ENCODE measurements around the gene ABCB8.

Gene ABCB8

GRCh38 chr7:151091003-151091402 lies 62.8 kb downstream of the ABCB8 start:
- no peak for DNase-seq (ENCODE audit: extremely low read depth, insufficient read length)
- no peak for TF ChIP-seq CTCF (IDR thresholded peaks at IDR 0.05; ENCODE audit: insufficient read depth, low read length, poor library complexity, severe bottlenecking)
- Histone ChIP-seq H3K4me3 (replicated peaks; ENCODE audit: low read depth, low read length) (no peak overlapping the region), H3K36me3 (ENCODE audit: control insufficient read depth, insufficient read depth, low read length) (peaks cover 2% of the 10 kb centered on the region), H3K27me3 (replicated peaks; ENCODE audit: control insufficient read depth, insufficient read depth, low read length) (no peaks in the 10 kb centered on the region)

GRCh38 chr7:151091431-151091830 lies 63.2 kb downstream of the ABCB8 start:
- DNase-seq (ENCODE audit: extremely low read depth, insufficient read length) = no peak
- Histone ChIP-seq H3K27me3 (replicated peaks; ENCODE audit: control insufficient read depth, insufficient read depth, low read length) (no peaks in the 10 kb centered on the region), H3K36me3 (ENCODE audit: control insufficient read depth, insufficient read depth, low read length) (peaks cover 2% of the 10 kb centered on the region), H3K4me3 (replicated peaks; ENCODE audit: low read depth, low read length) (no peak overlapping the region)
- TF ChIP-seq CTCF (IDR thresholded peaks at IDR 0.05; ENCODE audit: insufficient read depth, low read length, poor library complexity, severe bottlenecking) = peak; percentile 86

GRCh38 chr7:151091988-151092387 lies 63.7 kb downstream of the ABCB8 start:
- H3K4me3 ChIP-seq (replicated peaks; ENCODE audit: low read depth, low read length) = no peak overlapping the region
- no peaks in the 10 kb centered on the region for H3K27me3 ChIP-seq (replicated peaks; ENCODE audit: control insufficient read depth, insufficient read depth, low read length)
- no peak for TF ChIP-seq CTCF (IDR thresholded peaks at IDR 0.05; ENCODE audit: insufficient read depth, low read length, poor library complexity, severe bottlenecking)
- H3K36me3 ChIP-seq (ENCODE audit: control insufficient read depth, insufficient read depth, low read length) = peaks cover 2% of the 10 kb centered on the region
- no peak for DNase-seq (ENCODE audit: extremely low read depth, insufficient read length)

- no peak for TF ChIP-seq CTCF (IDR thresholded peaks at IDR 0.05; ENCODE audit: insufficient read depth, low read length, poor library complexity, severe bottlenecking)
- Histone ChIP-seq H3K36me3 (ENCODE audit: control insufficient read depth, insufficient read depth, low read length) (peaks cover 2% of the 10 kb centered on the region), H3K27me3 (replicated peaks; ENCODE audit: control insufficient read depth, insufficient read depth, low read length) (no peaks in the 10 kb centered on the region), H3K4me3 (replicated peaks; ENCODE audit: low read depth, low read length) (no peak overlapping the region)
- no peak for DNase-seq (ENCODE audit: extremely low read depth, insufficient read length)
These were observed 65.5 kb downstream of the ABCB8 start for GRCh38 chr7:151093748-151094147.

- Histone ChIP-seq H3K4me3 (replicated peaks; ENCODE audit: low read depth, low read length) (no peak overlapping the region), H3K36me3 (ENCODE audit: control insufficient read depth, insufficient read depth, low read length) (peaks cover 2% of the 10 kb centered on the region), H3K27me3 (replicated peaks; ENCODE audit: control insufficient read depth, insufficient read depth, low read length) (no peaks in the 10 kb centered on the region)
- no peak for DNase-seq (ENCODE audit: extremely low read depth, insufficient read length)
- TF ChIP-seq CTCF (IDR thresholded peaks at IDR 0.05; ENCODE audit: insufficient read depth, low read length, poor library complexity, severe bottlenecking) = no peak
These were observed 66.4 kb downstream of the ABCB8 start for GRCh38 chr7:151094675-151095074.

GRCh38 chr7:151095123-151095797 lies 67.0 kb downstream of the ABCB8 start:
- no peak for TF ChIP-seq CTCF (IDR thresholded peaks at IDR 0.05; ENCODE audit: insufficient read depth, low read length, poor library complexity, severe bottlenecking)
- DNase-seq (ENCODE audit: extremely low read depth, insufficient read length) = no peak

More at GRCh38 chr7:151095123-151095797, 67.0 kb downstream of the ABCB8 start:
- Histone ChIP-seq H3K36me3 (ENCODE audit: control insufficient read depth, insufficient read depth, low read length) (peaks cover 2% of the 10 kb centered on the region), H3K4me3 (replicated peaks; ENCODE audit: low read depth, low read length) (no peak overlapping the region), H3K27me3 (replicated peaks; ENCODE audit: control insufficient read depth, insufficient read depth, low read length) (no peaks in the 10 kb centered on the region)

Measured in GM06990 (cell line).